GM12878 (cell line): ENCODE data around the gene PPP4R4.

Experiments used
- CTCF ChIP-seq, 3 experiments: IDR thresholded peaks in 2 of 3; conservative IDR thresholded peaks in 1 of 3; 2 replicates each; pipeline ENCODE4 v1.5.1; 2011; ENCODE audit warnings: low read depth in 3 of 3, low read length in 3 of 3, mild to moderate bottlenecking in 3 of 3, control low read depth in 2 of 3, moderate library complexity in 2 of 3, inconsistent platforms in 1 of 3, mixed read lengths in 1 of 3; ENCODE audit not compliant: control insufficient read depth in 2 of 3, insufficient read depth in 1 of 3; ENCODE audit errors: extremely low read depth in 1 of 3
- ELK1 ChIP-seq: IDR thresholded peaks from 2 replicates; pipeline ENCODE4 v1.6.1; 2012; ENCODE audit warnings: low read depth, low read length, improper control_type of control experiment
- MTA3 ChIP-seq: IDR thresholded peaks from 2 replicates; pipeline ENCODE4 v1.6.1; 2012; ENCODE audit warnings: low read length, inconsistent platforms, borderline replicate concordance
- NR2F1 ChIP-seq: fragments of 450-650 bp; conservative IDR thresholded peaks from 2 replicates; pipeline ENCODE4 v1.6.1; 2017; ENCODE audit warnings: mild to moderate bottlenecking
- POLR2A ChIP-seq: IDR thresholded peaks from 2 replicates; pipeline ENCODE4 v1.6.1; 2011; ENCODE audit warnings: low read depth, mild to moderate bottlenecking, low read length
- RAD21 ChIP-seq: IDR thresholded peaks from 2 replicates; pipeline ENCODE4 v1.6.1; 2011; ENCODE audit warnings: mild to moderate bottlenecking, low read depth, low read length, moderate library complexity; ENCODE audit not compliant: insufficient read depth
- YY1 ChIP-seq: IDR thresholded peaks from 2 replicates; pipeline ENCODE4 v1.6.1; 2011; ENCODE audit warnings: low read depth, mild to moderate bottlenecking, low read length

- TF ChIP-seq ELK1 (no peak), CTCF (IDR thresholded peaks at IDR 0.05 in 2 of 3, conservative IDR thresholded peaks at IDR 0.05 in 1 of 3; ENCODE audit: control insufficient read depth in 2 of 3, extremely low read depth in 1 of 3, insufficient read depth in 1 of 3, low read depth in 3 of 3, low read length in 3 of 3) (no peak), RAD21 (no peak), NR2F1 (no peak), YY1 (no peak), MTA3 (no peak), POLR2A (no peak)
Measured at GRCh38 chr14:94303111-94303510, 129.0 kb downstream of the PPP4R4 start.
